GM12878 (cell line): ENCODE results near the gene ERVFRD-1. TPM values are rescaled to one million over a fixed set of nuclear protein-coding genes. Genes with fewer than 3 reads are reported as not detected.

Experiments used
- ATAC-seq: fragments of 200-7000 bp; cut with Tn5 transposase; 3 replicates; pipeline ENCODE4 v1.9.1; 2020; ENCODE audit warnings: mild to moderate bottlenecking, moderate library complexity
- BruUV-seq: library from RNA; stranded (reverse); fragments of 400-500 nt; replicated peaks from 2 replicates; lab custom pipeline; 2021; lab: Mats Ljungman, UMichigan
- CTCF ChIA-PET: fragments of 300-600 bp; sonication (Branson Sonifier 250); formaldehyde crosslinking; extraction: SDS; loops from one replicate; lab custom pipeline; 2021; ENCODE audit warnings: inconsistent platforms; lab: Yijun Ruan, JAX
- POLR2A ChIA-PET: fragments of 350-600 bp; formaldehyde crosslinking; extraction: SDS; loops from one replicate; lab custom pipeline; 2021; ENCODE audit warnings: inconsistent platforms; lab: Charles Lee
- RAD21 ChIA-PET: fragments of 300-600 bp; sonication (Branson Sonifier 250); formaldehyde crosslinking; loops from one replicate; lab custom pipeline; 2023; ENCODE audit warnings: antibody characterized with exemption; ENCODE audit not compliant: unreplicated experiment; lab: Charles Lee
- SMC1A ChIA-PET: fragments of 300-600 bp; sonication (Branson Sonifier 250); formaldehyde crosslinking; loops from one replicate; lab custom pipeline; 2023; ENCODE audit not compliant: unreplicated experiment, uncharacterized antibody; lab: Charles Lee
- DNase-seq: peaks from one replicate; pipeline ENCODE4 v3.0.0-alpha.2; 2011; ENCODE audit warnings: low read depth, low spot score
- FAIRE-seq: peaks from 3 replicates; lab custom pipeline; 2011; peaks lifted over from hg19 to GRCh38; lab: Jason Lieb, UNC
- H2AFZ ChIP-seq: 2 replicates; pipeline ENCODE4 v1.6.0; 2011; ENCODE audit warnings: low read depth, low read length, control low read depth; ENCODE audit not compliant: control insufficient read depth
- H3K27ac ChIP-seq: 2 replicates; pipeline ENCODE4 v1.5.1; 2011; ENCODE audit warnings: control low read depth; ENCODE audit not compliant: control insufficient read depth, insufficient read depth
- H3K27me3 ChIP-seq, 2 experiments: replicated peaks in 1 of 2; 2 replicates each; pipeline versions ENCODE4 v1.6.0 to v1.6.1; 2011; ENCODE audit warnings: low read length in 1 of 2; ENCODE audit not compliant: control insufficient read depth in 2 of 2, insufficient read depth in 2 of 2
- H3K36me3 ChIP-seq, 2 experiments: 2 replicates each; pipeline ENCODE4 v1.5.1; 2011; ENCODE audit warnings: low read length in 1 of 2; ENCODE audit not compliant: control insufficient read depth in 2 of 2, insufficient read depth in 2 of 2
- H3K4me1 ChIP-seq: 2 replicates; pipeline ENCODE4 v1.6.1; 2011; ENCODE audit warnings: mild to moderate bottlenecking, low read length, moderate library complexity, mixed read lengths; ENCODE audit not compliant: control insufficient read depth, insufficient read depth
- H3K4me2 ChIP-seq: 2 replicates; pipeline ENCODE4 v1.6.0; 2011; ENCODE audit warnings: control low read depth; ENCODE audit not compliant: control insufficient read depth, insufficient read depth
- H3K4me3 ChIP-seq: fragments of 200-600 bp; sonication (generic); 2 replicates; pipeline ENCODE4 v1.5.1; 2016
- H3K79me2 ChIP-seq: 2 replicates; pipeline ENCODE4 v1.6.0; 2011; ENCODE audit warnings: low read length; ENCODE audit not compliant: control insufficient read depth, insufficient read depth
- H3K9ac ChIP-seq: 2 replicates; pipeline ENCODE4 v1.8.0; 2011; ENCODE audit warnings: low read length, control low read depth, mixed read lengths; ENCODE audit not compliant: control insufficient read depth, insufficient read depth
- H3K9me3 ChIP-seq: replicated peaks from 3 replicates; pipeline ENCODE4 v1.5.1; 2011; ENCODE audit warnings: mild to moderate bottlenecking, low read length; ENCODE audit not compliant: control insufficient read depth, insufficient read depth
- H4K20me1 ChIP-seq: 2 replicates; pipeline ENCODE4 v1.6.0; 2011; ENCODE audit not compliant: control insufficient read depth, insufficient read depth
- BMI1 ChIP-seq: fragments of 450-650 bp; IDR thresholded peaks from 2 replicates; pipeline ENCODE4 v1.6.1; 2016; ENCODE audit warnings: mild to moderate bottlenecking, moderate library complexity, borderline replicate concordance
- HSF1 ChIP-seq: fragments of 150-350 bp; IDR thresholded peaks from 2 replicates; pipeline ENCODE4 v1.6.1; 2014; ENCODE audit warnings: mild to moderate bottlenecking, low read depth, low read length
- TCF12 ChIP-seq: IDR thresholded peaks from 2 replicates; pipeline ENCODE4 v1.6.1; 2011; ENCODE audit warnings: low read depth, mild to moderate bottlenecking, low read length
- ZNF687 ChIP-seq: fragments of 450-650 bp; IDR thresholded peaks from 2 replicates; pipeline ENCODE4 v1.6.1; 2017; ENCODE audit warnings: mild to moderate bottlenecking, moderate library complexity
- WGBS: methylation state at CpG from one replicate; pipeline ENCODE4 v1.1.6; 2016; ENCODE audit warnings: low lambda C conversion rate; ENCODE audit not compliant: insufficient replicate concordance, insufficient coverage; ENCODE audit errors: missing lambda C conversion rate; 5-methylcytosine and 5-hydroxymethylcytosine counted together
- in situ Hi-C: fragments of 300-500 bp; cut with MboI; formaldehyde crosslinking; loops from 9 replicates; pipeline ENCODE4 v1.14.3; 2018; ENCODE audit warnings: mixed read lengths
- intact Hi-C: fragments of 100-400 bp; cut with micrococcal nuclease; formaldehyde crosslinking; loops from one replicate; pipeline ENCODE4 v1.14.2; 2022; ENCODE audit not compliant: unreplicated experiment
- polyA plus RNA-seq, 11 experiments: library from polyadenylated mRNA; depleted of rRNA in 4 of 11; unstranded in 6 of 11; stranded (reverse) in 5 of 11; fragments of >200 nt; fragmentation: Nextera tagmentation in 4 of 11; fragmentation: Illumina TruSeq in 1 of 11; extraction: Ambion mirVana in 4 of 11; extraction: Trizol in 1 of 11; gene quantifications; 1 replicate in 1 of 11; 2 replicates in 10 of 11; pipeline versions ENCODE4 v1.2.1 to v1.2.3, GENCODE V29; 2011 to 2016; ENCODE audit warnings: inconsistent platforms in 2 of 11, missing spikeins in 2 of 11, low read depth in 1 of 11
- total RNA-seq, 4 experiments: library from RNA; depleted of rRNA in 3 of 4; stranded (reverse); fragments of >200 nt in 3 of 4; fragmentation: Illumina TruSeq in 1 of 4; extraction: Trizol in 1 of 4; gene quantifications; 2 replicates each; pipeline versions ENCODE4 v1.2.1 to v1.2.3, GENCODE V29; 2013 to 2021

ERVFRD-1 gene
- total and polyA plus RNA-seq, 10 of the 15 experiments (the other 5 are each of a cell fraction or from before 2014, with no cell fraction given) = 0.03 to 0.11 (median 0.07) TPM; not detected in 7

- TF ChIP-seq HSF1 (no peak), TCF12 (no peak)
- TF ChIP-seq, all 136 proteins: peak for 0
Observed at GRCh38 chr6:11062715-11063114, 48.8 kb downstream of the ERVFRD-1 start (continued).

- H2AFZ ChIP-seq = no peak overlapping the region
- H3K9ac ChIP-seq = no peak overlapping the region
- no peaks in the 10 kb centered on the region for H3K79me2 ChIP-seq
- SMC1A ChIA-PET = interaction anchor here (0.7 to 1.1 kb wide), 2 partner anchors 24 to 108 kb away, joined by 3 to 4 read pairs; no protein-coding TSS in a partner anchor
- H3K4me1 ChIP-seq = no peaks in the 10 kb centered on the region
- no peak overlapping the region for H3K27ac ChIP-seq
- H3K4me3 ChIP-seq = no peak overlapping the region
- DNase-seq = no peak
- no peaks in the 10 kb centered on the region for H3K9me3 ChIP-seq
- no peaks in the 10 kb centered on the region for H3K36me3 ChIP-seq
- POLR2A ChIA-PET = interaction anchor here (0.7 kb wide), 1 partner anchor 220 kb away, joined by 4 read pairs; no protein-coding TSS in a partner anchor
- WGBS = 60% methylated on average over 4 of the region's 4 CpGs
- ATAC-seq = no peak
- RAD21 ChIA-PET = interaction anchor here (5.6 kb wide), 1 partner anchor 108 kb away, joined by 28 read pairs; no protein-coding TSS in a partner anchor
- intact Hi-C loops (no loop called here), in situ Hi-C loops (loop anchor here (10.0 kb wide), 1 partner anchor 587 kb away; no protein-coding TSS in a partner anchor)
- TF ChIP-seq ZNF687 = no peak
- TF ChIP-seq BMI1 = peak; percentile 47; the same call in 1 of the 2 replicates
- no peaks in the 10 kb centered on the region for H3K27me3 ChIP-seq
- CTCF ChIA-PET = interaction anchor here (0.6 to 3.3 kb wide), 6 partner anchors 8 to 583 kb away, joined by 3 to 17 read pairs (median 4); no protein-coding TSS in a partner anchor
- FAIRE-seq = no peak
- no TSS peak for BruUV-seq
- no peak overlapping the region for H3K4me2 ChIP-seq
- no peaks in the 10 kb centered on the region for H4K20me1 ChIP-seq
Observed at GRCh38 chr6:11062083-11062482, 49.4 kb downstream of the ERVFRD-1 start.
